Liver (tissue), 3 donors: ENCODE measurements around the gene ING5.

Source experiments
- RXRA ChIP-seq, 2 donors: IDR thresholded peaks; 2 replicates each; pipeline ENCODE4 v1.6.1; 2017 to 2018; ENCODE audit warnings: antibody characterized with exemption in 2 of 2, mild to moderate bottlenecking in 1 of 2
- TAF1 ChIP-seq: conservative IDR thresholded peaks from 2 replicates; pipeline ENCODE4 v1.6.1; 2016; ENCODE audit warnings: antibody characterized with exemption, mild to moderate bottlenecking
- TF ChIP-seq, protein P1 (sequence below): fragments of 150-350 bp; IDR thresholded peaks from 2 replicates; pipeline ENCODE4 v1.5.1; 2017; ENCODE audit warnings: improper control_type of control experiment, low read depth, low read length; ENCODE audit not compliant: missing input control
- TF ChIP-seq, protein P2 (sequence below): IDR thresholded peaks from 2 replicates; pipeline ENCODE4 v1.6.1; 2016; ENCODE audit warnings: antibody characterized with exemption, mild to moderate bottlenecking
- TF ChIP-seq, protein P3 (sequence below): IDR thresholded peaks from 2 replicates; pipeline ENCODE4 v1.6.1; 2016; ENCODE audit warnings: antibody characterized with exemption
- donor health status: healthy.
- donor health status: healthy.

DNA sequence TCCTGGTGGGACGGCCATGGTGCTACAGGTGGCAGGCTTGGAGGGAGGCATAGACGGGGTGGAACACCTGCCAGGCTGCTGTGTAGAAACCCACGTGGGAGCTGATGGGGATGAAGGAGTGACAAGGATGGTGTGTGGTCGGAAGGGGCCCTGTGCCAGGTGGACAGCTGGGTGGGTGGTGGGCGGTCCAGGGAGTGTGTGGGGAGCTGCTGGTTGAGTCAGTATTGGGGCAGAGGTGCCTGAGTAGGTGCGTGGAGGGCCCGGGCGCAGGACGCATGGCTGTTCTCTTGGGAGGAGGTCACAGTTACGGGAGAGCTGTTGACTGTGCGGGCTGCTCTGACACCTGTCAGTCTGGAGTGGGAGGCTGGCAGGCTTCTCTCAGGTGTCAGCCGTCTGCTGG, 20.0 kb downstream of the ING5 start:
- TF ChIP-seq, protein P1, sequence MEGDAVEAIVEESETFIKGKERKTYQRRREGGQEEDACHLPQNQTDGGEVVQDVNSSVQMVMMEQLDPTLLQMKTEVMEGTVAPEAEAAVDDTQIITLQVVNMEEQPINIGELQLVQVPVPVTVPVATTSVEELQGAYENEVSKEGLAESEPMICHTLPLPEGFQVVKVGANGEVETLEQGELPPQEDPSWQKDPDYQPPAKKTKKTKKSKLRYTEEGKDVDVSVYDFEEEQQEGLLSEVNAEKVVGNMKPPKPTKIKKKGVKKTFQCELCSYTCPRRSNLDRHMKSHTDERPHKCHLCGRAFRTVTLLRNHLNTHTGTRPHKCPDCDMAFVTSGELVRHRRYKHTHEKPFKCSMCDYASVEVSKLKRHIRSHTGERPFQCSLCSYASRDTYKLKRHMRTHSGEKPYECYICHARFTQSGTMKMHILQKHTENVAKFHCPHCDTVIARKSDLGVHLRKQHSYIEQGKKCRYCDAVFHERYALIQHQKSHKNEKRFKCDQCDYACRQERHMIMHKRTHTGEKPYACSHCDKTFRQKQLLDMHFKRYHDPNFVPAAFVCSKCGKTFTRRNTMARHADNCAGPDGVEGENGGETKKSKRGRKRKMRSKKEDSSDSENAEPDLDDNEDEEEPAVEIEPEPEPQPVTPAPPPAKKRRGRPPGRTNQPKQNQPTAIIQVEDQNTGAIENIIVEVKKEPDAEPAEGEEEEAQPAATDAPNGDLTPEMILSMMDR, result no peak
- TF ChIP-seq, protein P2, sequence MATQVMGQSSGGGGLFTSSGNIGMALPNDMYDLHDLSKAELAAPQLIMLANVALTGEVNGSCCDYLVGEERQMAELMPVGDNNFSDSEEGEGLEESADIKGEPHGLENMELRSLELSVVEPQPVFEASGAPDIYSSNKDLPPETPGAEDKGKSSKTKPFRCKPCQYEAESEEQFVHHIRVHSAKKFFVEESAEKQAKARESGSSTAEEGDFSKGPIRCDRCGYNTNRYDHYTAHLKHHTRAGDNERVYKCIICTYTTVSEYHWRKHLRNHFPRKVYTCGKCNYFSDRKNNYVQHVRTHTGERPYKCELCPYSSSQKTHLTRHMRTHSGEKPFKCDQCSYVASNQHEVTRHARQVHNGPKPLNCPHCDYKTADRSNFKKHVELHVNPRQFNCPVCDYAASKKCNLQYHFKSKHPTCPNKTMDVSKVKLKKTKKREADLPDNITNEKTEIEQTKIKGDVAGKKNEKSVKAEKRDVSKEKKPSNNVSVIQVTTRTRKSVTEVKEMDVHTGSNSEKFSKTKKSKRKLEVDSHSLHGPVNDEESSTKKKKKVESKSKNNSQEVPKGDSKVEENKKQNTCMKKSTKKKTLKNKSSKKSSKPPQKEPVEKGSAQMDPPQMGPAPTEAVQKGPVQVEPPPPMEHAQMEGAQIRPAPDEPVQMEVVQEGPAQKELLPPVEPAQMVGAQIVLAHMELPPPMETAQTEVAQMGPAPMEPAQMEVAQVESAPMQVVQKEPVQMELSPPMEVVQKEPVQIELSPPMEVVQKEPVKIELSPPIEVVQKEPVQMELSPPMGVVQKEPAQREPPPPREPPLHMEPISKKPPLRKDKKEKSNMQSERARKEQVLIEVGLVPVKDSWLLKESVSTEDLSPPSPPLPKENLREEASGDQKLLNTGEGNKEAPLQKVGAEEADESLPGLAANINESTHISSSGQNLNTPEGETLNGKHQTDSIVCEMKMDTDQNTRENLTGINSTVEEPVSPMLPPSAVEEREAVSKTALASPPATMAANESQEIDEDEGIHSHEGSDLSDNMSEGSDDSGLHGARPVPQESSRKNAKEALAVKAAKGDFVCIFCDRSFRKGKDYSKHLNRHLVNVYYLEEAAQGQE, result no peak
- TF ChIP-seq TAF1, result no peak
- TF ChIP-seq RXRA (IDR thresholded peaks at IDR 0.05), result no peak
- TF ChIP-seq, protein P3, sequence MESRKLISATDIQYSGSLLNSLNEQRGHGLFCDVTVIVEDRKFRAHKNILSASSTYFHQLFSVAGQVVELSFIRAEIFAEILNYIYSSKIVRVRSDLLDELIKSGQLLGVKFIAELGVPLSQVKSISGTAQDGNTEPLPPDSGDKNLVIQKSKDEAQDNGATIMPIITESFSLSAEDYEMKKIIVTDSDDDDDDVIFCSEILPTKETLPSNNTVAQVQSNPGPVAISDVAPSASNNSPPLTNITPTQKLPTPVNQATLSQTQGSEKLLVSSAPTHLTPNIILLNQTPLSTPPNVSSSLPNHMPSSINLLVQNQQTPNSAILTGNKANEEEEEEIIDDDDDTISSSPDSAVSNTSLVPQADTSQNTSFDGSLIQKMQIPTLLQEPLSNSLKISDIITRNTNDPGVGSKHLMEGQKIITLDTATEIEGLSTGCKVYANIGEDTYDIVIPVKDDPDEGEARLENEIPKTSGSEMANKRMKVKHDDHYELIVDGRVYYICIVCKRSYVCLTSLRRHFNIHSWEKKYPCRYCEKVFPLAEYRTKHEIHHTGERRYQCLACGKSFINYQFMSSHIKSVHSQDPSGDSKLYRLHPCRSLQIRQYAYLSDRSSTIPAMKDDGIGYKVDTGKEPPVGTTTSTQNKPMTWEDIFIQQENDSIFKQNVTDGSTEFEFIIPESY, result no peak
